ENCODE data around the gene OXNAD1.

Gene OXNAD1

GRCh38 chr3:16247282-16248061 is 17.5 kb upstream of the OXNAD1 start:
- DNase-seq (ENCODE audit: low spot score) = peak; percentile 92

GRCh38 chr3:16248556-16248955 is 16.5 kb upstream of the OXNAD1 start:
- no peak for DNase-seq (ENCODE audit: low spot score)

GRCh38 chr3:16249336-16249735 is 15.7 kb upstream of the OXNAD1 start:
- no peak for DNase-seq (ENCODE audit: low spot score)

- DNase-seq (ENCODE audit: low spot score) = no peak
Measured at GRCh38 chr3:16249886-16250285, 15.1 kb upstream of the OXNAD1 start.

GRCh38 chr3:16251316-16252085 is 13.5 kb upstream of the OXNAD1 start:
- no peak for DNase-seq (ENCODE audit: low spot score)

GRCh38 chr3:16252243-16252978 is 12.6 kb upstream of the OXNAD1 start:
- DNase-seq (ENCODE audit: low spot score) = no peak

GRCh38 chr3:16252988-16253387 is 12.0 kb upstream of the OXNAD1 start:
- DNase-seq (ENCODE audit: low spot score) = no peak

GRCh38 chr3:16253601-16254000 is 11.4 kb upstream of the OXNAD1 start:
- peak; percentile 20 for DNase-seq (ENCODE audit: low spot score)

- no peak for DNase-seq (ENCODE audit: low spot score)
Measured at GRCh38 chr3:16254916-16255315, 10.1 kb upstream of the OXNAD1 start.

GRCh38 chr3:16255326-16255725 is 9.7 kb upstream of the OXNAD1 start:
- DNase-seq (ENCODE audit: low spot score) = no peak

GRCh38 chr3:16255726-16256125 is 9.3 kb upstream of the OXNAD1 start:
- no peak for DNase-seq (ENCODE audit: low spot score)

- DNase-seq (ENCODE audit: low spot score) = no peak
Measured at GRCh38 chr3:16257309-16257708, 7.7 kb upstream of the OXNAD1 start.

- no peak for DNase-seq (ENCODE audit: low spot score)
Measured at GRCh38 chr3:16258177-16258576, 6.8 kb upstream of the OXNAD1 start.

GRCh38 chr3:16258866-16259265 is 6.1 kb upstream of the OXNAD1 start:
- no peak for DNase-seq (ENCODE audit: low spot score)

GRCh38 chr3:16260046-16260445 is 5.0 kb upstream of the OXNAD1 start:
- no peak for DNase-seq (ENCODE audit: low spot score)

- no peak for DNase-seq (ENCODE audit: low spot score)
Measured at GRCh38 chr3:16262174-16262573, 2.8 kb upstream of the OXNAD1 start.

- no peak for DNase-seq (ENCODE audit: low spot score)
Measured at GRCh38 chr3:16264174-16264707, 771 bp upstream of the OXNAD1 start.

- no peak for DNase-seq (ENCODE audit: low spot score)
Measured at GRCh38 chr3:16265455-16265786, 409 bp downstream of the OXNAD1 start.

GRCh38 chr3:16266714-16267113 is 1.7 kb downstream of the OXNAD1 start:
- no peak for DNase-seq (ENCODE audit: low spot score)

GRCh38 chr3:16270855-16271254 is 5.8 kb downstream of the OXNAD1 start:
- no peak for DNase-seq (ENCODE audit: low spot score)

- no peak for DNase-seq (ENCODE audit: low spot score)
Measured at GRCh38 chr3:16272588-16272987, 7.6 kb downstream of the OXNAD1 start.

- DNase-seq (ENCODE audit: low spot score) = no peak
Measured at GRCh38 chr3:16273867-16274266, 8.9 kb downstream of the OXNAD1 start.

- DNase-seq (ENCODE audit: low spot score) = no peak
Measured at GRCh38 chr3:16277471-16277870, 12.5 kb downstream of the OXNAD1 start.

All from cerebellar cortex (tissue), 1 donor.